ENCODE results near the gene BEAN1.

- TF ChIP-seq POLR2AphosphoS5 (IDR thresholded peaks at IDR 0.05; ENCODE audit: low read depth, low read length), result no peak
- no peak for TF ChIP-seq POLR2A (IDR thresholded peaks at IDR 0.05; ENCODE audit: low read depth, low read length)
- no peak for TF ChIP-seq TAF1 (IDR thresholded peaks at IDR 0.05; ENCODE audit: low read depth, low read length)
- peak; percentile 20; the same call in 1 of the 2 replicates for TF ChIP-seq SPI1 (IDR thresholded peaks at IDR 0.05; ENCODE audit: low read depth, low read length)
Measured at GRCh38 chr16:66520406-66521170, 93.5 kb downstream of the BEAN1 start.

All from GM12891 (cell line).